HFFc6 (cell line): Measurements from ENCODE around the gene A2ML1. TPM values are rescaled to one million over a fixed set of nuclear protein-coding genes. Genes with fewer than 3 reads are reported as not detected.
A peak's percentile ranks its signal among the peaks of the same experiment; 100 is the strongest.

Source experiments
- DNase-seq: peaks from one replicate; pipeline ENCODE4 v3.0.0-alpha.2; 2018
- H3K27ac Mint-ChIP-seq: 2 replicates; pipeline ENCODE4 v1.8.0; 2020; ENCODE audit warnings: mild to moderate bottlenecking, mixed read lengths
- H3K27me3 Mint-ChIP-seq: 2 replicates; pipeline ENCODE4 v1.8.0; 2021; ENCODE audit warnings: mild to moderate bottlenecking, moderate library complexity, mixed read lengths; ENCODE audit not compliant: insufficient read depth
- H3K36me3 Mint-ChIP-seq: 2 replicates; pipeline ENCODE4 v1.8.0; 2021; ENCODE audit warnings: low read depth, mixed read lengths
- H3K4me1 Mint-ChIP-seq: 2 replicates; pipeline ENCODE4 v1.8.0; 2020; ENCODE audit warnings: low read depth, mixed read lengths
- H3K4me3 Mint-ChIP-seq: 2 replicates; pipeline ENCODE4 v1.8.0; 2020; ENCODE audit warnings: mild to moderate bottlenecking, moderate library complexity, mixed read lengths
- H3K9me3 Mint-ChIP-seq: 2 replicates; pipeline ENCODE4 v1.8.0; 2020; ENCODE audit warnings: mild to moderate bottlenecking, mixed read lengths
- CTCF ChIP-seq: fragments of 200-600 bp; sonication (generic); IDR thresholded peaks from 2 replicates; pipeline ENCODE4 v1.5.0; 2021; ENCODE audit warnings: antibody characterized with exemption, mild to moderate bottlenecking
- long read RNA-seq: library from polyadenylated mRNA; unstranded; transcript quantifications from one replicate; pipeline ENCODE4 v2.0.0, GENCODE V29; 2019
- total RNA-seq, 6 experiments: library from RNA; stranded (reverse); fragmentation: NEBNext Ultra II Directional; extraction: Animal tissue kit (Norgen Biotek cat#: 25700); gene quantifications; 2 replicates in 1 of 6; 3 replicates in 5 of 6; pipeline ENCODE4 v1.2.3, GENCODE V29; 2021

A2ML1 gene
- not detected for total RNA-seq
- long read RNA-seq, result 0 reads

DNA sequence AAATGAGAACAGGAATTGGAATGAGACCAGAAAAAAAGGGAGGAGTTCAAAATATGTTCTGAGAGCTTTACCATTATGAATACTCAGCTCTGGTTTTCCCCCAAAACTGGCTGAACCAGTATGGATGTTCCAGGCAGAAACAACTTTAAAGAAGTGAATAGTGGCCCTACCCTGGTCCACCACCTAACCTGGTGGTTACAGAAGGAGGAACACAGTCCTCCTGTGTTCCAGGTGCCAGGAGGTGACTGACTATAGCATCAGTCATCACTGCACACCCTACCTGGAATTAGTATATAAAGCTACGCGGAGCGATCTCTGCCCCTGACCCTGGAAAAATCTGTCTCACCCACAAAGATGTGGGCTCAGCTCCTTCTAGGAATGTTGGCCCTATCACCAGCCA, at the start of gene A2ML1:
Gene A2ML1 (plus strand): TSS at position 324 of the 400 bp plus-strand sequence. CDS start 31 bp downstream, at position 355.
- no peak for TF ChIP-seq CTCF
- Mint-ChIP-seq H3K4me3 (no peak within 1 kb of the TSS), H3K36me3 (no peaks in the 10 kb centered on the region), H3K9me3 (no peaks in the 10 kb centered on the region), H3K4me1 (no peaks in the 10 kb centered on the region), H3K27me3 (peaks cover 13% of the 10 kb centered on the region), H3K27ac (no peak within 1 kb of the TSS)
- no peak for DNase-seq

DNA sequence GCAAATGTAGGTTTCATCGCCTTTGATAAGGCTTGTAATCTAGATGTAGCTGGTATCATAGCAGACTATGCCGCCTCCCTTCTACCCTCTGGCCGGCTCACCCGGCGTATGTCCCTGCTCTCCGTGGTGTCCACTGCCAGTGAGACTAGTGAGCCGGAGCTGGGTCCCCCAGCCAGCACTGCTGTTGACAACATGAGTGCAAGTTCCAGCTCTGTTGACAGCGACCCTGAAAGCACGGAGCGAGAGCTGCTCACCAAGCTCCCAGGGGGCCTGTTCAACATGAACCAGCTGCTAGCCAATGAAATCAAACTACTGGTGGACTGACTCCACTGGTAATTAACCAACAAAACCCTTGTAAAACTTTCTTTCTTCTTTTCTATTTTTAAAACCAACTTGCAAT, 49.0 kb upstream of the A2ML1 start:
- Mint-ChIP-seq H3K36me3 (no peaks in the 10 kb centered on the region), H3K27ac (no peak overlapping the region), H3K4me3 (no peak overlapping the region)

DNA sequence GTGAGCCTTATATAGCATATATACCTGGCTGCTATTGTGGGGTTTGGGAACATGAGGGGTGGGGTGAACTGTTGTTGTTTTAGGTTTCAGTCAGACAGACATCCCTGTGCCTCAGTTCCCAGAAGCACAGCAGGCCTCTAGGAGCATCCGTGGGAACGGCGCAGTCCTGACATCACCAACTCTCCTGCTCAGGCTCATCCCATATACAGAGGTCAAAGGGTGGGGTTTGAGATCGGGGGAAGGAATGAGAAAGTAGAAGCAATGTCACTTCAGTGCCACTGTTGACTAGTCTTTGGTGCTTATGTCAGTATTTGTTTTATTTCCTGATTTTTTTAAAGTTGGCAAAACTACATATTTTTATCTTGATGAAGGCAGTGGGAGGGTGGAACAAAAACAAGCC, 43.1 kb upstream of the A2ML1 start:
- no peaks in the 10 kb centered on the region for H3K9me3 Mint-ChIP-seq
- no peak overlapping the region for H3K27ac Mint-ChIP-seq
- H3K27me3 Mint-ChIP-seq, result no peaks in the 10 kb centered on the region
- H3K4me1 Mint-ChIP-seq, result no peaks in the 10 kb centered on the region
- H3K36me3 Mint-ChIP-seq, result no peaks in the 10 kb centered on the region
- no peak for TF ChIP-seq CTCF
- H3K4me3 Mint-ChIP-seq, result no peak overlapping the region
- no peak for DNase-seq

More for the DNA sequence above, 49.0 kb upstream of the A2ML1 start:
- Mint-ChIP-seq H3K9me3 (no peaks in the 10 kb centered on the region), H3K4me1 (no peaks in the 10 kb centered on the region), H3K27me3 (no peaks in the 10 kb centered on the region; the same call in 1 of the 2 replicates)
- TF ChIP-seq CTCF, result no peak
- DNase-seq, result no peak

- H3K27ac Mint-ChIP-seq, result no peak overlapping the region
- TF ChIP-seq CTCF, result no peak
- DNase-seq, result no peak
- H3K27me3 Mint-ChIP-seq, result no peaks in the 10 kb centered on the region
- no peaks in the 10 kb centered on the region for H3K4me1 Mint-ChIP-seq
- no peak overlapping the region for H3K4me3 Mint-ChIP-seq
- no peaks in the 10 kb centered on the region for H3K36me3 Mint-ChIP-seq
- H3K9me3 Mint-ChIP-seq, result no peaks in the 10 kb centered on the region
Measured at GRCh38 chr12:8779862-8780261, 42.6 kb upstream of the A2ML1 start.

- Mint-ChIP-seq H3K36me3 (no peaks in the 10 kb centered on the region), H3K4me1 (no peaks in the 10 kb centered on the region), H3K27ac (no peak overlapping the region), H3K9me3 (no peaks in the 10 kb centered on the region), H3K27me3 (no peaks in the 10 kb centered on the region), H3K4me3 (no peak overlapping the region)
- TF ChIP-seq CTCF, result peak; percentile 64
- DNase-seq, result peak; percentile 40
Measured at GRCh38 chr12:8780389-8780788, 42.0 kb upstream of the A2ML1 start.
